NCI-H146 (cell line): Measurements from ENCODE around the gene MDM4.
"Not testable (repeated sequence)": the region's sequence is repeated elsewhere in the genome, so short reads cannot be mapped to it uniquely, and the experiment has no call there.

ENCODE experiments used
- DNase-seq: peaks from one replicate; lab custom pipeline; 2025; lab: John Stamatoyannopoulos, UW

MDM4 gene

GRCh38 chr1:204516180-204516879, at the start of gene MDM4:
Gene MDM4, plus strand, starts transcription at chr1:204516406. Its CDS starts 9,113 bp downstream, at chr1:204525519.
- peak; percentile 98 for DNase-seq

GRCh38 chr1:204466416-204467405, 49.5 kb upstream of the MDM4 start:
- DNase-seq: no peak

GRCh38 chr1:204468206-204468605, 48.0 kb upstream of the MDM4 start:
- DNase-seq: no peak

- no peak for DNase-seq
Measured at GRCh38 chr1:204468766-204469302, 47.4 kb upstream of the MDM4 start.

GRCh38 chr1:204469304-204469703, 46.9 kb upstream of the MDM4 start:
- DNase-seq: no peak

- no peak for DNase-seq
Measured at GRCh38 chr1:204471687-204472086, 44.5 kb upstream of the MDM4 start.

GRCh38 chr1:204472660-204473059, 43.5 kb upstream of the MDM4 start:
- no peak for DNase-seq

GRCh38 chr1:204473400-204473965, 42.7 kb upstream of the MDM4 start:
- DNase-seq: no peak

- DNase-seq: no peak
Measured at GRCh38 chr1:204475656-204476432, 40.4 kb upstream of the MDM4 start.

- no peak for DNase-seq
Measured at GRCh38 chr1:204476563-204476962, 39.6 kb upstream of the MDM4 start.

GRCh38 chr1:204477036-204477740, 39.0 kb upstream of the MDM4 start:
- no peak for DNase-seq

GRCh38 chr1:204478172-204478899, 37.9 kb upstream of the MDM4 start:
- DNase-seq: no peak

- no peak for DNase-seq
Measured at GRCh38 chr1:204478921-204479320, 37.3 kb upstream of the MDM4 start.

- DNase-seq: no peak
Measured at GRCh38 chr1:204479387-204480136, 36.6 kb upstream of the MDM4 start.

GRCh38 chr1:204480515-204480914, 35.7 kb upstream of the MDM4 start:
- no peak for DNase-seq

- DNase-seq: no peak
Measured at GRCh38 chr1:204483791-204484190, 32.4 kb upstream of the MDM4 start.

- not testable (repeated sequence) for DNase-seq
Measured at GRCh38 chr1:204486513-204487255, 29.5 kb upstream of the MDM4 start.

GRCh38 chr1:204487256-204487615, 29.0 kb upstream of the MDM4 start:
- DNase-seq: no peak

- DNase-seq: no peak
Measured at GRCh38 chr1:204491655-204492054, 24.6 kb upstream of the MDM4 start.
